ENCODE measurements around the gene TEX48.

The TEX48 gene

GRCh38 chr9:114619191-114619761, 62.7 kb downstream of the TEX48 start:
- no peak for DNase-seq

GRCh38 chr9:114616684-114617520, 65.1 kb downstream of the TEX48 start:
- no peak for DNase-seq

Data from NCI-H446 (cell line).